Breast epithelium (tissue), 4 donors: ENCODE measurements around the gene OCRL. TPM values are rescaled to one million over a fixed set of nuclear protein-coding genes. Genes with fewer than 3 reads are reported as not detected.

Source experiments
- DNase-seq, 2 donors: peaks; one replicate each; pipeline ENCODE4 v3.0.0-alpha.2; 2019; ENCODE audit warnings: low spot score in 2 of 2
- H3K27ac ChIP-seq, 2 donors: fragments of 200-600 bp; sonication (generic) in 1 of 2; one replicate each; pipeline ENCODE4 v1.5.1; 2016 to 2019; ENCODE audit warnings: mild to moderate bottlenecking in 1 of 2
- H3K27me3 ChIP-seq, 2 donors: fragments of 200-600 bp; sonication (generic) in 1 of 2; one replicate each; pipeline versions ENCODE4 v1.5.1 to v1.6.0; 2017 to 2019; ENCODE audit warnings: control low read depth in 1 of 2, mild to moderate bottlenecking in 1 of 2
- H3K36me3 ChIP-seq: fragments of 200-600 bp; one replicate; pipeline ENCODE4 v1.5.1; 2019
- H3K4me1 ChIP-seq, 2 donors: fragments of 200-600 bp; sonication (generic); one replicate each; pipeline ENCODE4 v1.5.1; 2016 to 2019; ENCODE audit warnings: control low read depth in 1 of 2
- H3K4me3 ChIP-seq, 3 donors: fragments of 200-600 bp; sonication (generic); 1 replicate in 2 of 3; 2 replicates in 1 of 3; pipeline ENCODE4 v1.5.1; 2016 to 2019; ENCODE audit warnings: mild to moderate bottlenecking in 3 of 3, moderate library complexity in 2 of 3
- H3K9me3 ChIP-seq, 2 donors: fragments of 200-600 bp; sonication (generic) in 1 of 2; one replicate each; pipeline ENCODE4 v1.5.1; 2016 to 2019; ENCODE audit warnings: control low read depth in 1 of 2
- POLR2A ChIP-seq: fragments of 450-650 bp; IDR thresholded peaks from one replicate; pipeline ENCODE4 v1.6.1; 2016; ENCODE audit warnings: antibody characterized with exemption, mild to moderate bottlenecking, moderate library complexity
- POLR2AphosphoS5 ChIP-seq, 3 donors: sonication (generic); formaldehyde crosslinking; IDR thresholded peaks; one replicate each; pipeline ENCODE4 v1.6.1; 2017; ENCODE audit warnings: antibody characterized with exemption in 3 of 3
- intact Hi-C: fragments of 100-400 bp; cut with DNase I; formaldehyde crosslinking; loops from one replicate; pipeline ENCODE4 v1.15.1; 2023; ENCODE audit warnings: low total_unique reads
- total RNA-seq, 3 donors: library from RNA; depleted of rRNA; stranded (reverse); fragments of >200 nt; gene quantifications; one replicate each; pipeline ENCODE4 v1.1.0, GENCODE V29; 2016
- TF ChIP-seq, protein P1 (sequence below), 3 donors: fragments of 450-650 bp; IDR thresholded peaks; one replicate each; pipeline ENCODE4 v1.5.1; 2016 to 2017; ENCODE audit warnings: antibody characterized with exemption in 3 of 3, mild to moderate bottlenecking in 3 of 3, moderate library complexity in 3 of 3

OCRL gene
- total RNA-seq, 3 donors from 2014 or later = 16.7 to 22.1 (median 17.4) TPM

DNA sequence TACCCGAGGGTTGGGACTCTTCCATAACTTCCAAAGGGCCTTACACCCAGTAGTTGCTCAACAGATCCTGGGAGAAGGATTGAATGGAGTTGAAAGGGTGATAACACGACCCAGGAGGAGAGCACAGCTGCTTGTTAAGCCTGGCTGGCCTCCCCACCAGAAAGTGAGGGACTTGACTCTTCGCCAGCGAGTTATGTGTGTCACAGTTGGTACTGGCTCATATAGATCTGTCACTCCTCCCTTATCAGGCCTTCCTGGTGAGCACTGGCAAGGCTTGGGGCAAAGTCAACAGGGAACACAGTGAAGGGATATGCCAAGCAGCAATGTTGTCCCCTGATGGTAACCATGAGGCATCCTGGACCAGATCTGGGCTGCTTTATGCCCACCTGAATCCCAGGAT is 78.9 kb downstream of the OCRL start:
- H3K9me3 ChIP-seq = no peaks in the 10 kb centered on the region
- H3K27me3 ChIP-seq = peaks cover 0 to 46% of the 10 kb centered on the region in 2 donors
- DNase-seq = no peak
- H3K36me3 ChIP-seq = no peaks in the 10 kb centered on the region
- H3K4me1 ChIP-seq = no peaks in the 10 kb centered on the region
- H3K27ac ChIP-seq = no peak overlapping the region
- TF ChIP-seq POLR2AphosphoS5 (IDR thresholded peaks at IDR 0.05) (no peak), POLR2A (no peak)
- TF ChIP-seq, protein P1, sequence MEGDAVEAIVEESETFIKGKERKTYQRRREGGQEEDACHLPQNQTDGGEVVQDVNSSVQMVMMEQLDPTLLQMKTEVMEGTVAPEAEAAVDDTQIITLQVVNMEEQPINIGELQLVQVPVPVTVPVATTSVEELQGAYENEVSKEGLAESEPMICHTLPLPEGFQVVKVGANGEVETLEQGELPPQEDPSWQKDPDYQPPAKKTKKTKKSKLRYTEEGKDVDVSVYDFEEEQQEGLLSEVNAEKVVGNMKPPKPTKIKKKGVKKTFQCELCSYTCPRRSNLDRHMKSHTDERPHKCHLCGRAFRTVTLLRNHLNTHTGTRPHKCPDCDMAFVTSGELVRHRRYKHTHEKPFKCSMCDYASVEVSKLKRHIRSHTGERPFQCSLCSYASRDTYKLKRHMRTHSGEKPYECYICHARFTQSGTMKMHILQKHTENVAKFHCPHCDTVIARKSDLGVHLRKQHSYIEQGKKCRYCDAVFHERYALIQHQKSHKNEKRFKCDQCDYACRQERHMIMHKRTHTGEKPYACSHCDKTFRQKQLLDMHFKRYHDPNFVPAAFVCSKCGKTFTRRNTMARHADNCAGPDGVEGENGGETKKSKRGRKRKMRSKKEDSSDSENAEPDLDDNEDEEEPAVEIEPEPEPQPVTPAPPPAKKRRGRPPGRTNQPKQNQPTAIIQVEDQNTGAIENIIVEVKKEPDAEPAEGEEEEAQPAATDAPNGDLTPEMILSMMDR (IDR thresholded peaks at IDR 0.05) = no peak
- no peak overlapping the region for H3K4me3 ChIP-seq
- intact Hi-C loops = no loop called here

GRCh38 chrX:129622757-129623301 is 82.8 kb downstream of the OCRL start:
- H3K36me3 ChIP-seq = no peaks in the 10 kb centered on the region
- DNase-seq = peak; percentile 49 to 90
- peaks cover 0 to 30% of the 10 kb centered on the region in 2 donors for H3K27me3 ChIP-seq
- H3K4me3 ChIP-seq = no peak overlapping the region
- no peak overlapping the region for H3K27ac ChIP-seq
- H3K4me1 ChIP-seq = no peaks in the 10 kb centered on the region
- H3K9me3 ChIP-seq = no peaks in the 10 kb centered on the region
- intact Hi-C loops = no loop called here
- TF ChIP-seq, protein P1 (IDR thresholded peaks at IDR 0.05) = no peak
- TF ChIP-seq POLR2AphosphoS5 (IDR thresholded peaks at IDR 0.05) (no peak), POLR2A (no peak)

- H3K4me3 ChIP-seq = no peak overlapping the region
- no peaks in the 10 kb centered on the region for H3K4me1 ChIP-seq
- no peaks in the 10 kb centered on the region for H3K9me3 ChIP-seq
- DNase-seq = no peak
- intact Hi-C loops = no loop called here
- H3K36me3 ChIP-seq = no peaks in the 10 kb centered on the region
- no peak overlapping the region for H3K27ac ChIP-seq
- TF ChIP-seq POLR2AphosphoS5 (IDR thresholded peaks at IDR 0.05) = no peak
- no peak for TF ChIP-seq POLR2A
- TF ChIP-seq, protein P1 (IDR thresholded peaks at IDR 0.05) = no peak
- peaks cover 0 to 31% of the 10 kb centered on the region in 2 donors for H3K27me3 ChIP-seq
Observed at GRCh38 chrX:129626026-129626425, 86.0 kb downstream of the OCRL start.

- no peak overlapping the region for H3K4me3 ChIP-seq
- intact Hi-C loops = no loop called here
- H3K36me3 ChIP-seq = no peaks in the 10 kb centered on the region
- H3K9me3 ChIP-seq = no peaks in the 10 kb centered on the region
- no peaks in the 10 kb centered on the region for H3K4me1 ChIP-seq
- DNase-seq = no peak
- peaks cover 0 to 4% of the 10 kb centered on the region in 2 donors for H3K27me3 ChIP-seq
- TF ChIP-seq POLR2A (no peak), POLR2AphosphoS5 (IDR thresholded peaks at IDR 0.05) (no peak)
- TF ChIP-seq, protein P1 (IDR thresholded peaks at IDR 0.05) = no peak
- H3K27ac ChIP-seq = peak overlapping the region in 1 of 2 donors; percentile 12
Observed at GRCh38 chrX:129629837-129630236, 89.8 kb downstream of the OCRL start.

GRCh38 chrX:129631849-129632248 is 91.8 kb downstream of the OCRL start:
- intact Hi-C loops = no loop called here
- peaks cover 0 to 11% of the 10 kb centered on the region in 2 donors for H3K27me3 ChIP-seq
- no peaks in the 10 kb centered on the region for H3K4me1 ChIP-seq
- H3K9me3 ChIP-seq = no peaks in the 10 kb centered on the region
- no peaks in the 10 kb centered on the region for H3K36me3 ChIP-seq
- no peak overlapping the region for H3K27ac ChIP-seq
- no peak for DNase-seq
- TF ChIP-seq POLR2A (no peak), POLR2AphosphoS5 (IDR thresholded peaks at IDR 0.05) (no peak)
- TF ChIP-seq, protein P1 (IDR thresholded peaks at IDR 0.05) = no peak
- no peak overlapping the region for H3K4me3 ChIP-seq
